Measurements from ENCODE around the gene CNTNAP3. TPM values are rescaled to one million over a fixed set of nuclear protein-coding genes. Genes with fewer than 3 reads are reported as not detected.
A peak's percentile ranks its signal among the peaks of the same experiment; 100 is the strongest.
"Not testable (repeated sequence)": the region's sequence is repeated elsewhere in the genome, so short reads cannot be mapped to it uniquely, and the experiment has no call there.

The CNTNAP3 gene
- total and polyA plus RNA-seq, 4 donors = 0.94 to 10.6 (median 4.5) TPM

DNA sequence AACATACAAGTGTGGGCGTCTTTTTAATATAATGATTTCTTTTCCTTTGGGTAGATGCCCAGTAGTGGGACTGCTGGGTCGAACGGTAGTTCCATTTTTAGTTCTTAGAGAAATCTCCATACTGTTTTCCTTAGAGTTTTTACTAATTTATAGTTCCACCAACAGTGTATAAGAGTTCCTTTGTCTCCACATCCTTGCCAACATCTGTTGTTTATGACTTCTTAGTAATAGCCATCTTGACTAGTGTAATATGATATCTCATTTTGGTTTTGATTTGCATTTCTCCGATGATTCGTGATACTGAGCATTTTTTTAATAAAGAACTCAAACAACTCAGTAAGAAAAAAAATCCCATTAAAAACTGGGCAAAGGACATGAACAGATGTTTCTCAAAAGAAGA is 225.0 kb downstream of the CNTNAP3 start:
- not testable (repeated sequence) for H3K4me3 ChIP-seq; H3K4me1 ChIP-seq (ENCODE audit: control insufficient read depth in 5 of 5, insufficient read depth in 5 of 5, low read length in 5 of 5); H3K9ac ChIP-seq (ENCODE audit: insufficient read depth in 1 of 2, low read length in 2 of 2); ATAC-seq (ENCODE audit: insufficient read depth, low FRiP score); H3K27ac ChIP-seq (ENCODE audit: low read depth in 1 of 2, low read length in 1 of 2); DNase-seq; H3K9me3 ChIP-seq (ENCODE audit: control insufficient read depth in 4 of 4, insufficient read depth in 3 of 4, low read length in 3 of 4); H3K27me3 ChIP-seq (ENCODE audit: control insufficient read depth in 3 of 3, insufficient read depth in 3 of 3, low read length in 2 of 3); H3K36me3 ChIP-seq (ENCODE audit: control insufficient read depth in 4 of 4, insufficient read depth in 4 of 4, low read length in 4 of 4)
- 86 to 95% methylated on average over 5 of the region's 5 CpGs for WGBS, 2 donors

DNA sequence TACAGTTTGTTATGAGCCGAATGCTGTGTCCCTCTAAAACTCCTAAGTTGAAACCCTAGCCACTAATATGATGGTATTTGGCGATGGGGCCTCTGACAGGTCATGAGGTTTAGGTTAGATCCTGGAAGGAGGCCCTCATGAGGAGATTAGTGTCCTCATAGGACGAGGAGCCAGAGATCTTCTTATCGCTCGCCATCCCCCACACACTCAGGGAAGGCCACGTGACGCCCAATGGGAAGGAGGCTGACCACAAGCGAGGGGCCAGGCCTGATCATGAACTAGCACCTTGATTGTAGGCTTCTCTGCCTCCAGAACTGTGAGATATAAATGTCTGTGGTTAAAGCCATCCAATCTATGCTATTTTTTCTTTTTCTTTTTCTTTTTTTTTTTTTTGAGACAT is 233.5 kb downstream of the CNTNAP3 start:
- H3K4me3 ChIP-seq; H3K4me1 ChIP-seq (ENCODE audit: control insufficient read depth in 5 of 5, insufficient read depth in 5 of 5, low read length in 5 of 5); H3K9ac ChIP-seq (ENCODE audit: insufficient read depth in 1 of 2, low read length in 2 of 2); H3K36me3 ChIP-seq (ENCODE audit: control insufficient read depth in 4 of 4, insufficient read depth in 4 of 4, low read length in 4 of 4); H3K27ac ChIP-seq (ENCODE audit: low read depth in 1 of 2, low read length in 1 of 2); ATAC-seq (ENCODE audit: insufficient read depth, low FRiP score); H3K9me3 ChIP-seq (ENCODE audit: control insufficient read depth in 4 of 4, insufficient read depth in 3 of 4, low read length in 3 of 4); DNase-seq; H3K27me3 ChIP-seq (ENCODE audit: control insufficient read depth in 3 of 3, insufficient read depth in 3 of 3, low read length in 2 of 3): not testable (repeated sequence)
- 81 to 88% methylated on average over 8 of the region's 8 CpGs for WGBS, 2 donors

DNA sequence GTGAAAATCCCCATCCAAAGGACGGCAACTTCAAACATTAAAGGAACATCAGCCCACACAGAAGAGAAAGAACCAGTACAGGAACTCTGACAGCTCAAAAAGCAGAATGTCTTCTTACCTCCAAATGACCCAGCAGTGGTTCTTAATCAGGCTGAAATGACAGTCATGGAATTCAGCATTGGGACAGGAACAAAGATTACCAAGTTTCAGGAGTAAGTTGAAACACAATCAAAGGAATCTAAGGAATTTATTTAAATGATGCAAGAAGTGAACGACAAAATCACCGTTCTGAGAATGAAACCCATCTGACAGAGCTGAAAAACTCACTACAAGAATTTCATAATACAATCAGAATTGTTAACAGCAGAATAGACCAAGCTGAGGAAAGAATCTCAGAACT is 241.1 kb downstream of the CNTNAP3 start:
- H3K9me3 ChIP-seq (ENCODE audit: control insufficient read depth in 4 of 4, insufficient read depth in 3 of 4, low read length in 3 of 4); H3K27ac ChIP-seq (ENCODE audit: low read depth in 1 of 2, low read length in 1 of 2); H3K4me3 ChIP-seq; ATAC-seq (ENCODE audit: insufficient read depth, low FRiP score); H3K4me1 ChIP-seq (ENCODE audit: control insufficient read depth in 5 of 5, insufficient read depth in 5 of 5, low read length in 5 of 5); H3K27me3 ChIP-seq (ENCODE audit: control insufficient read depth in 3 of 3, insufficient read depth in 3 of 3, low read length in 2 of 3); H3K36me3 ChIP-seq (ENCODE audit: control insufficient read depth in 4 of 4, insufficient read depth in 4 of 4, low read length in 4 of 4); H3K9ac ChIP-seq (ENCODE audit: insufficient read depth in 1 of 2, low read length in 2 of 2); DNase-seq: not testable (repeated sequence)
- WGBS, 2 donors = 45 to 63% methylated on average over 3 of the region's 3 CpGs

DNA sequence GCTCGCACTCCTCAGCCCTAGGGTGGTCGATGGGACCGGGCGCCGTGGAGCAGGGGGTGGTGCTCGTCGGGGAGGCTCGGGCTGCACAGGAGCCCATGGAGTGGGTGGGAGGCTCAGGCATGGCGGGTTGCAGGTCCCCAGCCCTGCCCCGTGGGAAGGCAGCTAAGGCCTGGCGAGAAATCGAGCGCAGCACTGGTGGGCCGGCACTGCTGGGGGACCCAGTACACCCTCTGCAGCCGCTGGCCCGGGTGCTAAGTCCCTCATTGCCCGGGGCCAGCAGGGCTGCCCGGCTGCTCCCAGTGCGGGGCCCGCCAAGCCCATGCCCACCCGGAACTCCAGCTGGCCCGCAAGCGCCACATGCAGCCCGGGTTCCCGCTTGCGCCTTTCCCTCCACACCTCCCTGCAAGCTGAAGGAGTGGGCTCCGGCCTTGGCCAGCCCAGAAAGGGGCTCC is 245.6 kb downstream of the CNTNAP3 start:
- not testable (repeated sequence) for H3K9me3 ChIP-seq (ENCODE audit: control insufficient read depth in 4 of 4, insufficient read depth in 3 of 4, low read length in 3 of 4); H3K27ac ChIP-seq (ENCODE audit: low read depth in 1 of 2, low read length in 1 of 2); ATAC-seq (ENCODE audit: insufficient read depth, low FRiP score); H3K4me3 ChIP-seq; DNase-seq; H3K9ac ChIP-seq (ENCODE audit: insufficient read depth in 1 of 2, low read length in 2 of 2); H3K36me3 ChIP-seq (ENCODE audit: control insufficient read depth in 4 of 4, insufficient read depth in 4 of 4, low read length in 4 of 4); H3K4me1 ChIP-seq (ENCODE audit: control insufficient read depth in 5 of 5, insufficient read depth in 5 of 5, low read length in 5 of 5); H3K27me3 ChIP-seq (ENCODE audit: control insufficient read depth in 3 of 3, insufficient read depth in 3 of 3, low read length in 2 of 3)
- WGBS, 2 donors = 93 to 95% methylated on average over 27 of the region's 27 CpGs

DNA sequence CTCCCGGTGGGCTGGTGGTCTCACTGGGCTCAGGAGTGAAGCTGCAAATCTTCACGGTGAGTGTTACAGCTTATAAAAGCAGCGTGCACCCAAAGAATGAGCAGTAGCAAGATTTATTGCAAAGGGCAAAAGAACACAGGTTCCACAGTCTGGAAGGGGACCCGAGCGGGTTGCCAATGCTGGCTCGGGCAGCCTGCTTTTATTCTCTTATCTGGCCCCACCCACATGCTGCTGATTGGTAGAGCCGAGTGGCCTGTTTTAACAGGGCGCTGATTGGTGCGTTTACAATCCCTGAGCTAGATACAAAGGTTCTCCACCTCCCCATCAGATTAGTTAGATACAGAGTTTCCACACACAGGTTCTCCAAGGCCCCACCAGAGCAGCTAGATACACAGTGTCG is 246.2 kb downstream of the CNTNAP3 start:
- not testable (repeated sequence) for H3K4me3 ChIP-seq; H3K4me1 ChIP-seq (ENCODE audit: control insufficient read depth in 5 of 5, insufficient read depth in 5 of 5, low read length in 5 of 5); H3K9ac ChIP-seq (ENCODE audit: insufficient read depth in 1 of 2, low read length in 2 of 2); ATAC-seq (ENCODE audit: insufficient read depth, low FRiP score); H3K9me3 ChIP-seq (ENCODE audit: control insufficient read depth in 4 of 4, insufficient read depth in 3 of 4, low read length in 3 of 4); H3K36me3 ChIP-seq (ENCODE audit: control insufficient read depth in 4 of 4, insufficient read depth in 4 of 4, low read length in 4 of 4); DNase-seq; H3K27ac ChIP-seq (ENCODE audit: low read depth in 1 of 2, low read length in 1 of 2); H3K27me3 ChIP-seq (ENCODE audit: control insufficient read depth in 3 of 3, insufficient read depth in 3 of 3, low read length in 2 of 3)
- WGBS, 2 donors = 91% methylated on average over 10 of the region's 10 CpGs

DNA sequence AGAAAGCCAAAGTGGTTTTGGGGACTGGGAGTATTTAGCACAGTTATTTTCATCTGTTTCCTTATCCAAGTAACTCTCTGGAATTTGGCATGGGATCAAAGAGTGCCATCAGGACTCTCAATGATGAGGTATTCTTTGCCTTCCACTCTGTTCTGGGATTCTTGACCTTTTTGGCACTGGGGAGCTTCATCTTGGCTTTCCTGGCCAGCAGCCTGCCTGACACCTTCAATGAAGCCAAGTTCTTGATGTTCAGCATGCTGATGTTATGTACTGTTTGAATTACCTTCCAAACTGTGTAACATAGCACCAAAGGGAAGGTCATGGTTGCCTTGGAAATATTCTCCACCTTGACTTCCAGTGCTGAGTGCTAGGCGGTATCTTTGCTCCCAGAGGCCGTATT is 248.8 kb downstream of the CNTNAP3 start:
- H3K4me1 ChIP-seq (ENCODE audit: control insufficient read depth in 5 of 5, insufficient read depth in 5 of 5, low read length in 5 of 5); H3K4me3 ChIP-seq; H3K27ac ChIP-seq (ENCODE audit: low read depth in 1 of 2, low read length in 1 of 2); H3K36me3 ChIP-seq (ENCODE audit: control insufficient read depth in 4 of 4, insufficient read depth in 4 of 4, low read length in 4 of 4); H3K27me3 ChIP-seq (ENCODE audit: control insufficient read depth in 3 of 3, insufficient read depth in 3 of 3, low read length in 2 of 3); ATAC-seq (ENCODE audit: insufficient read depth, low FRiP score); H3K9me3 ChIP-seq (ENCODE audit: control insufficient read depth in 4 of 4, insufficient read depth in 3 of 4, low read length in 3 of 4); H3K9ac ChIP-seq (ENCODE audit: insufficient read depth in 1 of 2, low read length in 2 of 2): not testable (repeated sequence)
- peak in 1 of 3 donors; percentile 10 for DNase-seq
- WGBS, 2 donors = 75 to 85% methylated on average over 2 of the region's 2 CpGs

DNA sequence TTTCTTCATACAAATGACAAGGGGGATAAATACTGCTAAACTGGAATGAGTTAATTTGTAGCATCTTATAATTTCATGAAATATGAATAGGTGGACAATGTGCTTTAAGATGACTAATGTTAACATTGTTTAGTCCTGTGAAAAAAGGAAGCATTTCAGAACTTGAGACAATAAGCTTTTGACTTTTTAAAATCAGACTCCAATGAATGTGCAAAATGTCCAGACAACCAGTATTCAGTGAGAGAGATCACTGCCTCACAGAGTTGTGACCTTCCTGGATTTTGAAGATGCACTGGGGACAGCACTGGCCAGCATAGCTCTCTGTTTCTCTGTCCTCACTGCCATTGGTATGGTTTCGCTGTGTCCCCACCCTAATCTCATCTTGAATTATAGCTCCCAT is 249.7 kb downstream of the CNTNAP3 start:
- H3K9ac ChIP-seq (ENCODE audit: insufficient read depth in 1 of 2, low read length in 2 of 2); H3K27me3 ChIP-seq (ENCODE audit: control insufficient read depth in 3 of 3, insufficient read depth in 3 of 3, low read length in 2 of 3); H3K4me1 ChIP-seq (ENCODE audit: control insufficient read depth in 5 of 5, insufficient read depth in 5 of 5, low read length in 5 of 5); H3K4me3 ChIP-seq; H3K27ac ChIP-seq (ENCODE audit: low read depth in 1 of 2, low read length in 1 of 2); DNase-seq; H3K36me3 ChIP-seq (ENCODE audit: control insufficient read depth in 4 of 4, insufficient read depth in 4 of 4, low read length in 4 of 4); ATAC-seq (ENCODE audit: insufficient read depth, low FRiP score); H3K9me3 ChIP-seq (ENCODE audit: control insufficient read depth in 4 of 4, insufficient read depth in 3 of 4, low read length in 3 of 4): not testable (repeated sequence)
- 90 to 92% methylated on average over 1 of the region's 1 CpG for WGBS, 2 donors

DNA sequence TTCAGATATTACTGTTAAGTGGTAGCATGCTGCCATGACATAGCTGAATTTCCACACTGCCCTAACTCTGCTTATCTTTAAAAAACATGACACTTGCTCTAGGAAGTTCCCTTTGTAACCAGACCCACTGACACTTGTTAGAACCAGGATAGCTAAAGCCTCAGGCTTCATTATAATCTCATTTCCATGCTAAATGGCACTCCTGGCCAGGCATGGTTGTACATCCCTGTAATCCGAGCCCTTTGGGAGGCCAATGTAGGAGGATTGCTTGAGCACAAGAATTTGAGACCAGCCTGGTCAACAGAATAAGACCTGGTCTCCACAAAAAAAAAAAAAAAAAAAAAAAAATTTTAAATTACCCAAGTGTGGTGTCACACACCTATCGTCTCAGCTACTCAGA is 254.1 kb downstream of the CNTNAP3 start:
- not testable (repeated sequence) for DNase-seq; H3K4me3 ChIP-seq; H3K27ac ChIP-seq (ENCODE audit: low read depth in 1 of 2, low read length in 1 of 2); H3K27me3 ChIP-seq (ENCODE audit: control insufficient read depth in 3 of 3, insufficient read depth in 3 of 3, low read length in 2 of 3); H3K4me1 ChIP-seq (ENCODE audit: control insufficient read depth in 5 of 5, insufficient read depth in 5 of 5, low read length in 5 of 5); H3K36me3 ChIP-seq (ENCODE audit: control insufficient read depth in 4 of 4, insufficient read depth in 4 of 4, low read length in 4 of 4); H3K9ac ChIP-seq (ENCODE audit: insufficient read depth in 1 of 2, low read length in 2 of 2); H3K9me3 ChIP-seq (ENCODE audit: control insufficient read depth in 4 of 4, insufficient read depth in 3 of 4, low read length in 3 of 4); ATAC-seq (ENCODE audit: insufficient read depth, low FRiP score)
- WGBS, 2 donors = 85 to 86% methylated on average over 2 of the region's 2 CpGs

Data from lung (tissue), 10 donors.